Subcutaneous abdominal adipose tissue (tissue), 5 donors: ENCODE data around the gene PFKL.

Source experiments
- H3K27ac ChIP-seq: one replicate; pipeline ENCODE4 v1.7.0; 2013; ENCODE audit warnings: low read depth, mild to moderate bottlenecking, inconsistent platforms, low read length, moderate library complexity
- H3K27me3 ChIP-seq, 5 donors: one replicate each; pipeline ENCODE4 v1.7.0; 2013; ENCODE audit warnings: low read length in 5 of 5, inconsistent platforms in 1 of 5; ENCODE audit not compliant: control insufficient read depth in 5 of 5, insufficient read depth in 4 of 5
- H3K36me3 ChIP-seq, 5 donors: one replicate each; pipeline ENCODE4 v1.7.0; 2013; ENCODE audit warnings: low read length in 5 of 5; ENCODE audit not compliant: control insufficient read depth in 5 of 5, insufficient read depth in 5 of 5
- H3K4me1 ChIP-seq, 5 donors: one replicate each; pipeline ENCODE4 v1.7.0; 2013; ENCODE audit warnings: low read length in 5 of 5, mild to moderate bottlenecking in 3 of 5, moderate library complexity in 1 of 5; ENCODE audit not compliant: control insufficient read depth in 5 of 5, insufficient read depth in 5 of 5
- H3K4me3 ChIP-seq, 5 donors: one replicate each; pipeline ENCODE4 v1.7.0; 2013; ENCODE audit warnings: low read length in 5 of 5, low read depth in 1 of 5
- H3K9ac ChIP-seq, 5 donors: one replicate each; pipeline ENCODE4 v1.7.0; 2013; ENCODE audit warnings: low read length in 5 of 5, mild to moderate bottlenecking in 4 of 5, moderate library complexity in 3 of 5
- H3K9me3 ChIP-seq, 5 donors: one replicate each; pipeline ENCODE4 v1.7.0; 2013; ENCODE audit warnings: low read length in 5 of 5; ENCODE audit not compliant: control insufficient read depth in 5 of 5
- donor health status: healthy.
- donor health status: healthy.
- donor health status: healthy.
- donor health status: healthy.
- donor health status: healthy.

PFKL gene

DNA sequence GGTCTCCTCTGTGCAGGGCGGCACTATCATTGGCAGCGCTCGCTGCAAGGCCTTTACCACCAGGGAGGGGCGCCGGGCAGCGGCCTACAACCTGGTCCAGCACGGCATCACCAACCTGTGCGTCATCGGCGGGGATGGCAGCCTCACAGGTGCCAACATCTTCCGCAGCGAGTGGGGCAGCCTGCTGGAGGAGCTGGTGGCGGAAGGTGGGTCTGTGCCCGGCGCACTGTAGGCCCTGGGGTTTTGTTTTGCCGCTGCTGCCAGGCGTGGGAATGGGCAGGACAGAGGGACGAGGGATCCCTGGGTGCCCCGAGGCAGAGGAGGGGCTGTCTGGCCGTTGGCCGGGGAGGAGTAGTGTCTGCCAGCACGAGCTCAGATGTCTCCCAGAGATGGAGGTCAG, 12.2 kb downstream of the PFKL start:
- no peak overlapping the region for H3K27ac ChIP-seq
- H3K4me3 ChIP-seq: no peak overlapping the region
- H3K9ac ChIP-seq: no peak overlapping the region
- H3K36me3 ChIP-seq: peaks cover 0 to 91% (median 81%) of the 10 kb centered on the region in 5 donors
- no peaks in the 10 kb centered on the region for H3K9me3 ChIP-seq
- no peaks in the 10 kb centered on the region for H3K27me3 ChIP-seq
- peaks cover 0 to 6% (median 0%) of the 10 kb centered on the region in 5 donors for H3K4me1 ChIP-seq

DNA sequence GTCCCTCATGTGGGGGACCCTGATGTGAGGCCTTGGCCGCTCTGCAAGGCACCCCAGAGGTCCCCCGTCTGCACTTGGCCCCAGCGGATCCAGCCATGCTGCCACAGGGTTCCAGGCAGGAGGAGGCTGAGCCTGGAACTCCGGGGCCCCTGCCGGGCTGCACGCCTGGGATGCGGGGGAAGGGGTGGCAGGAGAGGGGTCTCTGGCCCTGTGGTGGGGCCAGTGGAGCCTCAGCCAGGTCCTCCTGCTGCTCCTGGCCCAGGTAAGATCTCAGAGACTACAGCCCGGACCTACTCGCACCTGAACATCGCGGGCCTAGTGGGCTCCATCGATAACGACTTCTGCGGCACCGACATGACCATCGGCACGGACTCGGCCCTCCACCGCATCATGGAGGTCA, 12.9 kb downstream of the PFKL start:
- Histone ChIP-seq H3K4me3 (no peak overlapping the region), H3K27me3 (no peaks in the 10 kb centered on the region), H3K4me1 (no peaks in the 10 kb centered on the region), H3K9ac (no peak overlapping the region), H3K9me3 (no peaks in the 10 kb centered on the region), H3K27ac (no peak overlapping the region), H3K36me3 (peaks cover 0 to 91% (median 81%) of the 10 kb centered on the region in 5 donors)

DNA sequence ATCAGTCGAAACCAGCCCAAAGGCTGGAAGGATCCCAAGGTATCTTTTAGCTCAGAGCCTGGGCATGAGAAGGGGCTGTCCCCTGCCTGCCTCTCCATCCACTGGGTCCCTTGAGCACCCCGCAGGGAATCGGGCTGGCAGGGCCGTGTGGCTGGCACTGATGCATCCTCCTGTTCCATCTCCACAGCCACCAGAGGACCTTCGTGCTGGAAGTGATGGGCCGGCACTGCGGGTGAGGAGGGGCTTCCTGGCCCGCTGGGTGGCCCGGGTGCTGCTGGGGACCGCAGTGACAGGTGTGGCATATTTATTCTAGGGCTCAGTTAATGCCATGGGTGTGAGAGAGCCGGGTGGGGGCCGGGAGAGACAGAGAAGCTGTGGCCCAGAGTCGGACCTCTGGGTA, 13.6 kb downstream of the PFKL start:
- Histone ChIP-seq H3K4me3 (no peak overlapping the region), H3K9ac (no peak overlapping the region), H3K27me3 (no peaks in the 10 kb centered on the region), H3K27ac (no peak overlapping the region), H3K4me1 (no peaks in the 10 kb centered on the region), H3K36me3 (peaks cover 0 to 92% (median 85%) of the 10 kb centered on the region in 5 donors), H3K9me3 (no peaks in the 10 kb centered on the region)

DNA sequence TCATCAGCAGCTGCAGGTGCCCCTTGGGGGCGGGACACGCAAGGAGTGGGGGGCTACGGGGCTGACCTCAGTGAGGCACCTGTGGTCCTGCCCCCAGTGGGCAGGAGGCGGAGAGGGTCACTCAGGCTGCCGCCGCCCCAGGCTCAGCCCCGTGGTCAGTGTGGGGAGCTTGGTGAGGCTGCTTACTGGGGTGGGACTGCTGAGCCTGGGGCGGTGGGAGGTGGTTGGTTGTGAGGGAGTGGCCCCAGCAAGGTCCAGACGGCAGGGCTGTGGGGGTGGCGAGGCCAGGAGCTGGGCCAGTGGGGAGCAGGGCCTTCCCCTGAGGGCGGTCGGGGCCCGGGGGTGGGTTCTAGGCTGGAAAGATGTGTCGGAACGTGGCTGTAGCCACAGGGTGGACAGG, 14.3 kb downstream of the PFKL start:
- H3K36me3 ChIP-seq: peaks cover 0 to 94% (median 89%) of the 10 kb centered on the region in 5 donors

DNA sequence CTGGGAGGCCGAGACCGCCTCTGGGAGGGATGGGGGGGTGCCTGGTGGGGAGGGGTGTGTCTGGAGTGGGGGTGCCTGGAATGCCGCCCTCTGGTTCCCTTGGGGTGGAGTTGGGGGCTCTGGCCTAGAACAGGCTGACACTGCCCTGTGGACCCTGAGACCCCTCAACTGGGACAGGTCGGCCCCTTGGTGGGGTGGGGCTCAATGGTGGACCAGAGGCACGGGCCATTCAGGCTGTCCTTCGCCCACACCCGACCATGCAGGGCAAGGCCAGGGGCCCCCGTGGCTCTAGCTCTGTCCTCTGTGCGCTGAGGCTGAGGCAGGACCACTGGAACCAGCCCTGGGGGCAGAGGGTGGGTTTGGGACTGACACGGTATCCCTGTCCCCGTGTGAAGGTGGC, 14.7 kb downstream of the PFKL start:
- H3K9ac ChIP-seq: no peak overlapping the region
- H3K4me3 ChIP-seq: no peak overlapping the region
- H3K36me3 ChIP-seq: peaks cover 0 to 98% (median 92%) of the 10 kb centered on the region in 5 donors

More for the DNA sequence above, 14.3 kb downstream of the PFKL start:
- no peaks in the 10 kb centered on the region for H3K9me3 ChIP-seq
- no peak overlapping the region for H3K9ac ChIP-seq
- no peak overlapping the region for H3K27ac ChIP-seq
- H3K27me3 ChIP-seq: no peaks in the 10 kb centered on the region
- no peak overlapping the region for H3K4me3 ChIP-seq
- H3K4me1 ChIP-seq: no peaks in the 10 kb centered on the region

DNA sequence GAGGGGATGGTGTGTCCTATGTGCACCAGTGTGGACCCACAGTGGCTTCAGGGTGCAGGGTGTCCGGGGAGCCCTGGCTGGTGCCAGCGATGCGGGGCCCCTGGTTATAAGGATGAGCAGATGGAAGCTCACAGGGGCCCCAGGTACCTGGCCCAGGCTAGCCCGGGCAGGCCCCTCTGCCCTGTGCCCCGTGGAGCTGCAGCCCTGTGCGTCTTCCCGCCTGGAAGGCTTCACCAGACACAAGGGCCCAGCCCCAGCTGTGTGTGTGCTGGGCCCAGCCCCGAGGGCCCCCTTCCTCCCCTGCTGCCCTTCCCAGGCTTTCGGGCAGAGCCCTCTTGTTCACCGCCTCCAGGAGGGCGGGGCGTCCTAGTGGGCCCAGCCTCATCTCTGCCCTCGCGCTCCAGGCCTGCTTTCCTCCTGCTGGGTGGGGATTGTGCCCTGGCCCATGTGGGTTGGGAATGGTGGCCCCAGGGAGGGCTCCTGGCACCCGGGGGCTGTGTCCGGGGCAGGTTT, 15.9 kb downstream of the PFKL start:
- H3K36me3 ChIP-seq: peaks cover 0 to 98% (median 92%) of the 10 kb centered on the region in 5 donors
- no peak overlapping the region for H3K4me3 ChIP-seq
- H3K9me3 ChIP-seq: no peaks in the 10 kb centered on the region
- H3K27ac ChIP-seq: no peak overlapping the region
- H3K4me1 ChIP-seq: no peaks in the 10 kb centered on the region
- no peak overlapping the region for H3K9ac ChIP-seq
- H3K27me3 ChIP-seq: no peaks in the 10 kb centered on the region

More for the DNA sequence above, 14.7 kb downstream of the PFKL start:
- H3K4me1 ChIP-seq: no peaks in the 10 kb centered on the region
- H3K9me3 ChIP-seq: no peaks in the 10 kb centered on the region
- H3K27ac ChIP-seq: no peak overlapping the region
- no peaks in the 10 kb centered on the region for H3K27me3 ChIP-seq

DNA sequence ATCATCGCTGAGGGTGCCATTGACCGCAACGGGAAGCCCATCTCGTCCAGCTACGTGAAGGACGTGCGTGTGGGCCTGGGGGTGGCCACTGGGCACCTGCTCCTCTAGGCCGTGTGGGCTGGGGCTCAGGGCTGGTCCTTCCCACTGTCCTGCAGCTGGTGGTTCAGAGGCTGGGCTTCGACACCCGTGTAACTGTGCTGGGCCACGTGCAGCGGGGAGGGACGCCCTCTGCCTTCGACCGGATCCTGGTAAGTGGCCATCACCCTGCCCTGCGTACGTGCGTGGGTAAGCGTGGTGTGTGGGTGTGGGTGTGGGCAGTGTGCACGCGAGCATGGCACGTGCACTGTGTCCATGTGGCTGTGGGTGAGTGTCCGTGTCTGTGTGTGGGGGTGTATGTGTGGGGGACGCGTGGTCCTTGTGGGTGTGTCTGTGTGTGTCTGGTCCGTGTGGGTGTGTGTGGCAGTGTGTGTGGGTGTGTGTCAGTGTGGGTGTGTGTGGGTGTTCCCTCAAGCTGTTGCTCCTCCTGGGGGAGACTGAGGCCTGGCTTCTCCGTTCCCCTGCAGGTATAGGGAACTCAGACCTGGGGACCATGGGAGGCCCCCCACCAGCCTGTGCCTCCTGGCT, 16.5 kb downstream of the PFKL start:
- Histone ChIP-seq H3K9ac (no peak overlapping the region), H3K36me3 (peaks cover 0 to 97% (median 89%) of the 10 kb centered on the region in 5 donors)

DNA sequence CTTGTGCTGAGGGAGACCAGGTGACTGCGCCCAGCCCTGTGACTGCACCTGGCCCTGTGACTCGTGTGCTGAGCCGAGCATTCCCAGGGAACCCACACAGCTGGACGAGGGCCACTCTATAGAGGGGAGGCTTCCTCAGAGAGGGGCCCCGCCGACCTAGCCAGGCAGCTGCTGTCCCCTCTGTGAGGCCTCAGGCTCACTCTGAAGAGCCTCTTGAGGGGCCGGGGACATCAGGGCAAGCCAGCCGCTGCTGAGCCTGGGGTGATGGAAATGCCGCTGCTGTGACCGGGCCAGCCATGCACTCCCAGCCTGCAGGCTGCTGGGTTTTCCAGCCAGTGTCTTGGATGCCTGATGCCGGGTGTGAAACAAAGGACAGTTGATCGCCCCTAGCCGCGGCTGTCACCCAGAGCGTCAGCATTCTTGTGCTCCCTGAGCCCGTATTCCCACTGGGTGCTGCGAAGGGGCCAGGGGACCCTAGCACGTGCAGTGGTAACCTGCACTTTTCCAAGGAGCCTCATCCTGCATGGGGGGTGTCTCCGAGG, 17.5 kb downstream of the PFKL start:
- Histone ChIP-seq H3K27ac (no peak overlapping the region), H3K4me3 (no peak overlapping the region), H3K4me1 (no peaks in the 10 kb centered on the region), H3K9me3 (no peaks in the 10 kb centered on the region), H3K36me3 (peaks cover 0 to 97% (median 89%) of the 10 kb centered on the region in 5 donors), H3K27me3 (no peaks in the 10 kb centered on the region), H3K9ac (no peak overlapping the region)

More for the DNA sequence above, 16.5 kb downstream of the PFKL start:
- no peaks in the 10 kb centered on the region for H3K4me1 ChIP-seq
- H3K4me3 ChIP-seq: no peak overlapping the region
- H3K9me3 ChIP-seq: no peaks in the 10 kb centered on the region
- H3K27me3 ChIP-seq: no peaks in the 10 kb centered on the region
- no peak overlapping the region for H3K27ac ChIP-seq

DNA sequence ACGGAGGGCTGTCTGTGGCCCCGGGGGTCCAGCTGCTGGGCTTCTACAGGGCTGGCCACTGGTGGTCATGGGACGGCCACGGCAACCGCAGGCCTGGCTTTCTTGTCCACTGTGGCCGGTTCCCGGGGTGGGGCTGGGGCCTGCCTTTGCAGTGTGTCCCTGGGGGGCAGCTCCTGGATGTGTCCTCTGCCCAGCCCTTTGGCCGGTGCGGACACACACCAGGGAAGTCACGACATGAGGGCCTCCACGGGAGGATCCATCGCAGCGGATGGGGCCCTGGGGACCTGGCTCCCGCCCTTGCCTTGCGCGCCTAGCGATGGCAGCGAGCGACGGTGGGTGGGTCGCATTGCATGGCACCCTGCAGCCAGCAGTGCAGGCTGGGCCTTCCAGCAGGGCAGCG, 18.0 kb downstream of the PFKL start:
- H3K27me3 ChIP-seq: no peaks in the 10 kb centered on the region
- no peak overlapping the region for H3K4me3 ChIP-seq
- peaks cover 0 to 97% (median 89%) of the 10 kb centered on the region in 5 donors for H3K36me3 ChIP-seq
- no peaks in the 10 kb centered on the region for H3K4me1 ChIP-seq
- no peaks in the 10 kb centered on the region for H3K9me3 ChIP-seq
- no peak overlapping the region for H3K27ac ChIP-seq
- no peak overlapping the region for H3K9ac ChIP-seq

DNA sequence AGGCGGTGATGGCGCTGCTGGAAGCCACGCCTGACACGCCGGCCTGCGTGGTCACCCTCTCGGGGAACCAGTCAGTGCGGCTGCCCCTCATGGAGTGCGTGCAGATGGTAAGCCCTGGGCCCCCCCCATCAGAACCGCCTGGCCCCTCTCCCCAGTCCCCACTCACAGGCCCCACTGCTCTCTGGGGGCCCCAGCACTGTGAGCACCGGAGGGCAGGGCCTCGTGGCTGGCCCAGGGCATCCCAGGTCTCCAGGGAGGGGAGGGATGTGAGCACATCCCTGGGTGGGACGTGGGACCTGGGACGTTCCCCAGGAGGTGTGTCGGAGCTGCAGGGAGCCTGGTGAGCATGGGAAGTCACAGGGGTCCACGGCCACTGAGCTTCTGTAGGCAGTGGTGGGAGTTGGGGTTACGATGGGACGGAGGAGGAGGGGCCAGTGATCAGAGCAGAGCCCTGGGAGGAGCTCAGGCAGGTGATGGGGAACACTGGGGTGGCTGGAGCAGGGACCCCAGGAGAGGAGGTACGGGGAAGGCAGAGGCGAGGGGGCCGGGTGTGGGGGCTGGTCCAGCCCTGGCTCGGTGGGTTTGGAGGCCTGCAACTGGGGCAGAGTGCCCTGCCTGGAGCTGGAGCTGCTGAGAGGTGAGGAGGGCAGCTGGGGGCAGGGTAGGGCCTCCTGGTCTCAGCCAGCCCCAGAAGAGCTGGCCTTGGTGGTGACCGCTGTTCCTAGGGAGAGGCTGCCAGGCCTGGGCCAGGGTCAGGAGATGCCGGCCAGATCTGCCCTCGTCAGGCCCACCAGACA, 18.8 kb downstream of the PFKL start:
- Histone ChIP-seq H3K36me3 (peaks cover 0 to 97% (median 84%) of the 10 kb centered on the region in 5 donors), H3K4me3 (no peak overlapping the region), H3K9me3 (no peaks in the 10 kb centered on the region), H3K27ac (no peak overlapping the region), H3K4me1 (no peaks in the 10 kb centered on the region), H3K9ac (no peak overlapping the region), H3K27me3 (no peaks in the 10 kb centered on the region)
